GM19238 (cell line): ENCODE measurements around the gene SMIM15.
"Not testable (repeated sequence)": the region's sequence is repeated elsewhere in the genome, so short reads cannot be mapped to it uniquely, and the experiment has no call there.

Source experiments
- DNase-seq: peaks from one replicate; pipeline ENCODE4 v3.0.0; 2011; ENCODE audit warnings: low spot score; ENCODE audit not compliant: insufficient read length

SMIM15 gene, protein sequence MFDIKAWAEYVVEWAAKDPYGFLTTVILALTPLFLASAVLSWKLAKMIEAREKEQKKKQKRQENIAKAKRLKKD

GRCh38 chr5:61162010-61162831 is at the start of gene SMIM15:
SMIM15 (minus strand) TSS chr5:61162468; CDS start chr5:61160171, 2,297 bp downstream.
- DNase-seq = peak; percentile 78

DNA sequence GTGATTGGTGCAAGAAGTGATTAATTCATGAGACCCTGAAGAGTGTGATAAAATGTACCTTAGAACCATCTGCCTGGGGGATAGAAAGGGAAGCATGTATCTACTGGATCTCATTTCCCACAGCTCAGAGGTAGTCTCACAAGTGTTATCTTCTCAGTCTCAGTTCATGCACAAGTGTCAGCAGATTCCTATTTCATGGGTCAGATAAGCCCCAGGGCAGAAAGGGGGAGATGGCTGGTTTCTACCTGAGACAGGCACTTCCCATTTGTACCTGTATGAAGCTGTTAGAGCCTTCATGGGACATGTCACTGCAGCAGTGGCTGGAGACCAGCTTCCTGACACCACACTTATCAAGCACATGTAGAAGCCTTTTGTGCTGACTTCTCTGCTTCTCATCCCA is 45.6 kb upstream of the SMIM15 start:
- no peak for DNase-seq

GRCh38 chr5:61205013-61205412 is 42.7 kb upstream of the SMIM15 start:
- DNase-seq = no peak

DNA sequence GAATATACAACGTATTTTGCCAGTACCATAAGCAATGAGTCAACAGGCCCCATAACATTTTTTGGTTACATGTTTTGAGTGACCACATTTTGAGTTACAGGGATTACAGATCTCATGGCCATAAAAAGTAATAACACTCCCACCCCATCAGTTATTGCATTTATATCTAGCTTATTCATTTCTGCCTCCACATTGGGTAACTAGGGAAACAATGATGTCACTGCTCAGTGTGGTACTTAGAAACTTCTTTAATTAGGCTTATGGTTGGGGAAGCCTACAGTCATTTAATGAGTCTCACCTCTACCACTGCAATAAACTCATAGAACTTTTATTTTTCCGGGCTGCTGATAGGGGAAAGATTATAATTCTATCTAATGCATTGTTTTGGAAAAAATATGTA is 39.9 kb upstream of the SMIM15 start:
- no peak for DNase-seq

GRCh38 chr5:61200582-61201155 is 38.4 kb upstream of the SMIM15 start:
- DNase-seq = no peak

- no peak for DNase-seq
These were observed 36.3 kb upstream of the SMIM15 start for GRCh38 chr5:61198606-61199005.

DNA sequence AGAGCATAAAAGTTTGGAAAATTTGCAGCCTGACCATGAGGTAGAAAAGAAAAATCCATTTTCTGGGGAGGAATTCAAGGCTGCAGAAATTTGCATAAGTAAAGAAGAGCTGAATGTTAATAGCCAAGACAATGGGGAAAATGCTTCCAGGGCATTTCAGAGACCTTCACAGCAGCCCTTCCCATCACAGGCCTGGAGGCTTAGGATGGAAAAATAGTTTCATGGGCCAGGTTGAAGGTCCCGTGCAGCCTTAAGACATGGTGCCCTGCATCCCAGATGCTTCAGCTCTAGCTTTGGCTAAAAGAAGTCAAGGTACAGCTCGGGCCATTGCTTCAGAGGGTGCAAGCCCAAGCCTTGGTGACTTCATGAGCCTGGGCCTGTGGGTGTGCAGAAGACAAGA is 25.6 kb upstream of the SMIM15 start:
- not testable (repeated sequence) for DNase-seq

- not testable (repeated sequence) for DNase-seq
These were observed 25.1 kb upstream of the SMIM15 start for GRCh38 chr5:61187352-61187751.

DNA sequence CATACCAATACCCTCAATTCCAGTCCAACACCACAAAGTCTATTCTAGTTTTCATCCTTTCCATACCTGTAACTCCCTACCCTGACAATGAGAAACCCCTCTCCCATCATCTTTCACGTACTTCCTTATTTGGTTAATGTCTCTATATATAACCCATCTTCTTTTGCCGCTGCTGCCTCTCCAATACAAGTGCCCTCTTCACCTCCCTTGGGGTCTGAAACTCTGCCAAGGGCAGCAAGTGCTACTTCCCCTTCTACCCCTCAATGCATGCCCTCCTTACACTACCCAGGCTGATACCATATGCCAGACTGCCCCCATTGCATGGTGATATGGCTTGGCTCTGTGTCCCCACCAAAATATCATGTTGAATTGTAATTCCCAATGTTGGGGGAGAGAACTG is 24.4 kb upstream of the SMIM15 start:
- DNase-seq = no peak

DNA sequence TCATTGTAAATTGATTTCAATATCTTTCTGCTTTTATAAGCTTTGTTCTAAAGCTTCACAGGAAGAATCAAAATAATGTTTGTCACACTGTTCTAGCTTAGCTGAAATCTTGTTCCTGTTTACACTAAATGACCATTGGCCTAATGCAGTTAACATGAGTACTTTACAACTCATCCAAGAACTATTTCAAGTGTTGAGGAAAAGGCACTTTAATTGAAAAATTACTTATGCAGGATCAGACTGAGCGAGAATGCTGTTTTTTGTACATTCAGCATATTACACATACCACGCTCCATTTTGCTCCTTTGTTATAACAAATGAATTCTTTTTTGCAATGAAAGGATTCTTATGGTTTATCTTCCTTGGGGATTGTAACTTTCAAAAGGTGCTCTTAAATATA is 22.4 kb upstream of the SMIM15 start:
- DNase-seq = no peak

DNA sequence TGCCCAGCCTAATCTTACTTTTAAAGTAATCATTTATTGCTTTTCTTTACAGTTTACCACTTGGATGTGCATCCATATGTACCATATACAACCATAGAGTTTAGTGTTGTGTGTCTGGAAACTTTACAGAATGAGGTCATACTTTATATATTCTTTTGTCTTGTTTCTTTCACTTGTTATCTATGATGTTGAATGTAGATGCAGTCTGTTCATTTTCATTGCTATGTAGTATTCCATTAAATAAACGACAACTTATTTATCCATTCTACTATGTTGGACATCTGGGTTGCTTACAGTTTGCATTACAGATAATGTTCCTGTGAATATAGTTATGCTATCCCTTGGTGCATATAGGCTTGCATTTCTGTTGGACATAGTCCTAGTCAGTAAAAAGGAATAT is 21.3 kb upstream of the SMIM15 start:
- no peak for DNase-seq

- no peak for DNase-seq
These were observed 20.2 kb upstream of the SMIM15 start for GRCh38 chr5:61182449-61182848.

DNA sequence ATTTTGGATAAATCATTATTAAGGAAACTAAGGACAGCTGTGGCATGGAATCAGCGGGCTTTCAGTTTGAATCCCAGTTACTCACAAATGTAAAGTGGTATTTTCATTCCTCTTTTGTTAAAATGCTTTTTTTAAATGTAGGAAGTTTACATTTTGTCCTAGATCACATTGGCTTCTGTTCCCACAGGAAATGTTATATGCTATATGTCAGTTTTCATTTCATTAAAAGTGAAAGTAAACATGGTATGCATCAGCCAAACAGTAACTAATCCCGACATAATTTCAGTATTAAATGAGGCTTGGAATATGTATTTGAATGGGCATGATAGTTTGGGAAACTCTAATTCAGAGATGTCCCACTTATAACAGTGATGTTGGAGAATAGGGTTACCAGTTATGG is 18.6 kb upstream of the SMIM15 start:
- no peak for DNase-seq

- no peak for DNase-seq
These were observed 16.4 kb upstream of the SMIM15 start for GRCh38 chr5:61178702-61179101.

- DNase-seq = peak; percentile 17
These were observed 15.4 kb upstream of the SMIM15 start for GRCh38 chr5:61177716-61178115.

DNA sequence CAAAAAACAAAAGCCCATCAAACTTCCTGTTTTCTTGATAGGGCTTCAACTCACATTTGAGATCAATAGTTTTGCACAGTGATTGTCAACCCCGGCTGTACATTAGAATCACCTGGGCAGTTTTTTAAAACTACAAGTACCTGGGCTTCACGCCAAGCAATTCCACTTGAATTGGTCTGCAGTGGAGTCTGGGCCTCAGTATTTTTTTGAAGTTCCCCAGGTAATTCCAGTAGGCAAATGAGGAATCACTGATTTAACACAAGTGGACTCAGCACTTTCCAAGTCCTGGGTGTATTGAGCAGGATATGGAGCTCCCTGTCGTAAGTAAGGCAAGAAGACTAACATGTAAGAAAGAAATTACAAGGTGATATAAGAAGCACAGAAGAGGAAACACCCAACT is 14.8 kb upstream of the SMIM15 start:
- DNase-seq = no peak

- DNase-seq = no peak
These were observed 14.4 kb upstream of the SMIM15 start for GRCh38 chr5:61176631-61177030.

DNA sequence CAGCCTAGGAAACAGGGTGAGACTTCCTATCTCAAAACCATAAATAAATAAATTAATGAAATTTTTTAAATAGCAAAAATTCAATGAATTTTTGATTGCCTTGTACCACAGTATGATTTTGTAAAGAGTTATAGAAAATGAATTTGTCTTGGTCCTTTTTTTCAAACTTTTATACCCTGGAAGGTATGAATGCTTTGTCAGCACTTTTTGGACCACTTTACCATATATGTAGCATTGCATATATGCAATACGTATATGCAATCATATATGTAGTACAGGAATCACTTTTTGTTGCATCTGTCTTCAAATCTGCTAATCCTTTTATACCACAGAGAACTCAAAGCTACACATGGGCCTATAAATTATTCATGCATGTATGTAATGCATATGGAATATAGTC is 9.2 kb upstream of the SMIM15 start:
- no peak for DNase-seq

- no peak for DNase-seq
These were observed 6.7 kb upstream of the SMIM15 start for GRCh38 chr5:61168951-61169350.

DNA sequence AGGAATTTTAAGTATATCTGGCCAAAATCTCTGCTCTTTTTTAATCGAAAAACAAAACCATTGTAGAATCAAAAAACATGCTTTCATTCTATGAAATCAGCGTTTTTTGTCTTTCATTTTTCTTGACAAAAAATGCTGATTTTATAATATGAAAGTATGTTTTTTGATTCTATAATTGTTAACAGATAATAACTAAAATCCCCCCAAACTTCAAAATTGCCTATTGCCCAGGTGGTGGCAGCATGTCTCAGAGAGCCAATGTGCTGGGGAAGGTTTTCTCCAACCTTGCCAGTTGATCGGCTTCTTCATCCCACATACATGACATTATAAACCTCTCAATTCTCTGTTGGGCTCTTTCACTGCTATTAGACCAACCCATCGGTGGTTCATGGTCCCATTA is 5.1 kb upstream of the SMIM15 start:
- DNase-seq = no peak

DNA sequence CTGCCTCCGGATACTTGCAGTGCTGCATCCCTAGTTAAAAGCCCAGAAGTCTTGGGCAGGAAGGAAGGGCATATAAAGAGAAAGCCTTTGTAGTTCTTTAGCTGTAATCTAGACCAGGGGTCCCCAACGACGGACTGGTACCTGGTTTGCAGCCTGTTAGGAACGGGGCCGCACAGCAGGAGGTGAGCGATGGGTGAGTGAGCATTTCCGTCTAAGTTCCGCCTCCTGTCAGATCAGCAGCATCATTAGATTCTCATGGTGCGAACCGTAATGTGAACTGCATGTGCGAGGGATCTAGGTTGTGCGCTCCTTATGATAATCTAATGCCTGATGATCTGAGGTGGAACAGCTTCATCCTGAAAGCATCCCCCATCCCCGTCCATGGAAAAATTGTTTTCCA is 1.6 kb upstream of the SMIM15 start:
- DNase-seq = no peak

GRCh38 chr5:61162832-61163567 is 732 bp upstream of the SMIM15 start:
- no peak for DNase-seq
